SK-N-SH (cell line): ENCODE measurements around the gene THSD7B. TPM values are rescaled to one million over a fixed set of nuclear protein-coding genes. Genes with fewer than 3 reads are reported as not detected.

ENCODE experiments used
- CTCF ChIA-PET: fragments of 300-600, 350-600 bp; formaldehyde crosslinking; extraction: SDS; loops from one replicate; lab custom pipeline; 2021; lab: Yijun Ruan, JAX
- POLR2A ChIA-PET: fragments of 350-600 bp; sonication (Branson Sonifier 250); formaldehyde crosslinking; extraction: SDS; loops from one replicate; lab custom pipeline; 2020; ENCODE audit warnings: antibody characterized with exemption, inconsistent platforms; lab: Yijun Ruan, JAX
- DNase-seq: peaks from one replicate; pipeline ENCODE4 v3.0.0; 2012
- H2AFZ ChIP-seq: fragments of 200-600 bp; sonication (generic); 2 replicates; pipeline ENCODE4 v1.8.1; 2016; ENCODE audit warnings: antibody characterized with exemption, mild to moderate bottlenecking, low read depth
- H3F3A ChIP-seq: fragments of 200-600 bp; sonication (generic); replicated peaks from 2 replicates; pipeline ENCODE3; 2016; ENCODE audit warnings: antibody characterized with exemption, mild to moderate bottlenecking; ENCODE audit not compliant: insufficient read depth
- H3K27ac ChIP-seq, 2 experiments: fragments of 200-500 bp in 1 of 2; fragments of 200-600 bp in 1 of 2; sonication (Bioruptor generic) in 1 of 2; sonication (generic), shearing (Covaris generic) in 1 of 2; 2 replicates each; pipeline versions ENCODE4 v1.5.1 to v1.6.1; 2014 to 2016; ENCODE audit warnings: low read depth in 2 of 2, inconsistent platforms in 1 of 2, low read length in 1 of 2, mild to moderate bottlenecking in 1 of 2, mixed read lengths in 1 of 2
- H3K27me3 ChIP-seq: fragments of 200-600 bp; sonication (generic), shearing (Covaris generic); 2 replicates; pipeline ENCODE4 v1.6.1; 2016; ENCODE audit warnings: mixed run types; ENCODE audit not compliant: insufficient read depth
- H3K36me3 ChIP-seq, 2 experiments: fragments of 200-500 bp in 1 of 2; fragments of 200-600 bp in 1 of 2; sonication (Bioruptor generic) in 1 of 2; sonication (generic) in 1 of 2; replicated peaks in 1 of 2; 2 replicates each; pipeline versions ENCODE3 to v1.5.1; 2014 to 2016; ENCODE audit warnings: low read length in 1 of 2, mild to moderate bottlenecking in 1 of 2; ENCODE audit not compliant: insufficient read depth in 2 of 2, control insufficient read depth in 1 of 2
- H3K4me1 ChIP-seq, 2 experiments: fragments of 200-500 bp in 1 of 2; fragments of 200-600 bp in 1 of 2; sonication (Bioruptor generic) in 1 of 2; sonication (generic), shearing (Covaris generic) in 1 of 2; 2 replicates each; pipeline versions ENCODE4 v1.5.1 to v1.6.1; 2014 to 2016; ENCODE audit warnings: low read depth in 1 of 2, low read length in 1 of 2, mixed run types in 1 of 2; ENCODE audit not compliant: insufficient read depth in 2 of 2, control insufficient read depth in 1 of 2
- H3K4me2 ChIP-seq: fragments of 200-600 bp; sonication (generic), shearing (Covaris generic); 2 replicates; pipeline ENCODE4 v1.6.1; 2017; ENCODE audit warnings: mixed run types
- H3K4me3 ChIP-seq, 2 experiments: fragments of 200-500 bp in 1 of 2; fragments of 200-600 bp in 1 of 2; sonication (Bioruptor generic) in 1 of 2; sonication (generic), shearing (Covaris generic) in 1 of 2; 2 replicates each; pipeline versions ENCODE4 v1.5.1 to v1.8.1; 2014 to 2016; ENCODE audit warnings: low read depth in 2 of 2, inconsistent platforms in 1 of 2, low read length in 1 of 2, mild to moderate bottlenecking in 1 of 2, mixed read lengths in 1 of 2, moderate library complexity in 1 of 2
- H3K79me2 ChIP-seq: fragments of 200-600 bp; sonication (generic); 2 replicates; pipeline ENCODE4 v1.8.1; 2017; ENCODE audit warnings: mild to moderate bottlenecking; ENCODE audit not compliant: insufficient read depth
- H3K9ac ChIP-seq: fragments of 200-600 bp; sonication (generic); 2 replicates; pipeline ENCODE4 v1.6.1; 2017; ENCODE audit warnings: mixed run types
- H3K9me2 ChIP-seq: fragments of 200-600 bp; sonication (generic); 2 replicates; pipeline ENCODE4 v1.6.1; 2017; ENCODE audit warnings: mixed run types
- H3K9me3 ChIP-seq: fragments of 200-600 bp; sonication (generic); 2 replicates; pipeline ENCODE4 v1.6.1; 2017; ENCODE audit warnings: mixed run types, mild to moderate bottlenecking, moderate library complexity
- H4K20me1 ChIP-seq: fragments of 200-600 bp; sonication (generic); 2 replicates; pipeline ENCODE4 v1.6.1; 2017; ENCODE audit warnings: mild to moderate bottlenecking, mixed run types; ENCODE audit not compliant: insufficient read depth
- CHD2 ChIP-seq: fragments of 150-350 bp; IDR thresholded peaks from 2 replicates; pipeline ENCODE4 v1.6.1; 2018; ENCODE audit warnings: low read length; ENCODE audit not compliant: partially characterized antibody
- EZH2phosphoT487 ChIP-seq: fragments of 200-600 bp; sonication (generic); IDR thresholded peaks from 2 replicates; pipeline ENCODE4 v1.6.1; 2017; ENCODE audit warnings: low read depth, mixed run types, mild to moderate bottlenecking, antibody characterized with exemption, moderate library complexity, borderline replicate concordance
- FOXJ3 ChIP-seq: sonication (generic); formaldehyde crosslinking; IDR thresholded peaks from 2 replicates; pipeline ENCODE4 v1.5.1; 2020; ENCODE audit warnings: mild to moderate bottlenecking, missing genetic modification reagents
- MEF2A ChIP-seq: IDR thresholded peaks from 2 replicates; pipeline ENCODE4 v1.4.0; 2012; ENCODE audit warnings: low read depth, borderline replicate concordance
- NFIC ChIP-seq: IDR thresholded peaks from 2 replicates; pipeline ENCODE4 v1.4.0; 2012; ENCODE audit warnings: borderline replicate concordance
- NRF1 ChIP-seq: IDR thresholded peaks from 2 replicates; pipeline ENCODE4 v1.6.1; 2012; ENCODE audit warnings: low read depth, mild to moderate bottlenecking, low read length
- RCOR1 ChIP-seq: fragments of 150-350 bp; IDR thresholded peaks from 2 replicates; pipeline ENCODE4 v1.6.1; 2017; ENCODE audit warnings: antibody characterized with exemption, low read length
- REST ChIP-seq: IDR thresholded peaks from 2 replicates; pipeline ENCODE4 v1.6.1; 2012; ENCODE audit warnings: mild to moderate bottlenecking, low read depth, low read length, moderate library complexity
- TEAD4 ChIP-seq: IDR thresholded peaks from 2 replicates; pipeline ENCODE4 v1.4.0; 2012; ENCODE audit warnings: mild to moderate bottlenecking, borderline replicate concordance; ENCODE audit not compliant: insufficient read depth
- USF1 ChIP-seq: IDR thresholded peaks from 2 replicates; pipeline ENCODE4 v1.4.0; 2012; ENCODE audit warnings: low read depth, borderline replicate concordance
- WGBS: methylation state at CpG from one replicate; pipeline ENCODE4 v1.1.6; 2017; ENCODE audit warnings: low lambda C conversion rate; 5-methylcytosine and 5-hydroxymethylcytosine counted together
- polyA plus RNA-seq, 3 experiments: library from polyadenylated mRNA; depleted of rRNA; stranded (reverse); fragments of >200 nt; gene quantifications; 2 replicates each; pipeline ENCODE4 v1.2.3, GENCODE V29; 2012
- TF ChIP-seq, protein P1 (sequence below): IDR thresholded peaks from 2 replicates; pipeline ENCODE4 v1.4.0; 2012; ENCODE audit warnings: low read depth, borderline replicate concordance
- TF ChIP-seq, protein P2 (sequence below): fragments of 200-600 bp; sonication (generic); IDR thresholded peaks from 2 replicates; pipeline ENCODE4 v1.6.1; 2017; ENCODE audit warnings: antibody characterized with exemption, mild to moderate bottlenecking, moderate library complexity

The THSD7B gene
- polyA plus RNA-seq, 1 of the 3 experiments (the other 2 are of a cell fraction), result not detected

- TF ChIP-seq, protein P1, sequence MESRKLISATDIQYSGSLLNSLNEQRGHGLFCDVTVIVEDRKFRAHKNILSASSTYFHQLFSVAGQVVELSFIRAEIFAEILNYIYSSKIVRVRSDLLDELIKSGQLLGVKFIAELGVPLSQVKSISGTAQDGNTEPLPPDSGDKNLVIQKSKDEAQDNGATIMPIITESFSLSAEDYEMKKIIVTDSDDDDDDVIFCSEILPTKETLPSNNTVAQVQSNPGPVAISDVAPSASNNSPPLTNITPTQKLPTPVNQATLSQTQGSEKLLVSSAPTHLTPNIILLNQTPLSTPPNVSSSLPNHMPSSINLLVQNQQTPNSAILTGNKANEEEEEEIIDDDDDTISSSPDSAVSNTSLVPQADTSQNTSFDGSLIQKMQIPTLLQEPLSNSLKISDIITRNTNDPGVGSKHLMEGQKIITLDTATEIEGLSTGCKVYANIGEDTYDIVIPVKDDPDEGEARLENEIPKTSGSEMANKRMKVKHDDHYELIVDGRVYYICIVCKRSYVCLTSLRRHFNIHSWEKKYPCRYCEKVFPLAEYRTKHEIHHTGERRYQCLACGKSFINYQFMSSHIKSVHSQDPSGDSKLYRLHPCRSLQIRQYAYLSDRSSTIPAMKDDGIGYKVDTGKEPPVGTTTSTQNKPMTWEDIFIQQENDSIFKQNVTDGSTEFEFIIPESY, result no peak
- TF ChIP-seq RCOR1 (no peak), CHD2 (no peak), FOXJ3 (CRISPR knock-in tag) (no peak)
Measured at GRCh38 chr2:136828774-136829173, 63.4 kb downstream of the THSD7B start (continued).

GRCh38 chr2:136844546-136844945 lies 79.2 kb downstream of the THSD7B start:
- no peaks in the 10 kb centered on the region for H3F3A ChIP-seq
- no peaks in the 10 kb centered on the region for H3K9me2 ChIP-seq
- H3K4me2 ChIP-seq, result no peak overlapping the region
- no peaks in the 10 kb centered on the region for H3K79me2 ChIP-seq
- no peaks in the 10 kb centered on the region for H3K4me1 ChIP-seq
- no peaks in the 10 kb centered on the region for H4K20me1 ChIP-seq
- DNase-seq, result no peak
- no peak overlapping the region for H3K27ac ChIP-seq
- H3K27me3 ChIP-seq, result no peaks in the 10 kb centered on the region
- no peak overlapping the region for H3K4me3 ChIP-seq
- 10% methylated on average over 1 of the region's 1 CpG for WGBS
- TF ChIP-seq TEAD4, result no peak
- TF ChIP-seq NFIC, result no peak
- TF ChIP-seq MEF2A, result no peak
- TF ChIP-seq EZH2phosphoT487, result no peak
- TF ChIP-seq, protein P1, result no peak
- no peak for TF ChIP-seq USF1
- no peak for TF ChIP-seq NRF1
- TF ChIP-seq REST, result no peak
- TF ChIP-seq, protein P2, sequence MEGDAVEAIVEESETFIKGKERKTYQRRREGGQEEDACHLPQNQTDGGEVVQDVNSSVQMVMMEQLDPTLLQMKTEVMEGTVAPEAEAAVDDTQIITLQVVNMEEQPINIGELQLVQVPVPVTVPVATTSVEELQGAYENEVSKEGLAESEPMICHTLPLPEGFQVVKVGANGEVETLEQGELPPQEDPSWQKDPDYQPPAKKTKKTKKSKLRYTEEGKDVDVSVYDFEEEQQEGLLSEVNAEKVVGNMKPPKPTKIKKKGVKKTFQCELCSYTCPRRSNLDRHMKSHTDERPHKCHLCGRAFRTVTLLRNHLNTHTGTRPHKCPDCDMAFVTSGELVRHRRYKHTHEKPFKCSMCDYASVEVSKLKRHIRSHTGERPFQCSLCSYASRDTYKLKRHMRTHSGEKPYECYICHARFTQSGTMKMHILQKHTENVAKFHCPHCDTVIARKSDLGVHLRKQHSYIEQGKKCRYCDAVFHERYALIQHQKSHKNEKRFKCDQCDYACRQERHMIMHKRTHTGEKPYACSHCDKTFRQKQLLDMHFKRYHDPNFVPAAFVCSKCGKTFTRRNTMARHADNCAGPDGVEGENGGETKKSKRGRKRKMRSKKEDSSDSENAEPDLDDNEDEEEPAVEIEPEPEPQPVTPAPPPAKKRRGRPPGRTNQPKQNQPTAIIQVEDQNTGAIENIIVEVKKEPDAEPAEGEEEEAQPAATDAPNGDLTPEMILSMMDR, result no peak
- ChIA-PET POLR2A (interaction anchor here (0.7 kb wide), 1 partner anchor 17 kb away, joined by 3 read pairs; no protein-coding TSS in a partner anchor), CTCF (no interaction called here)
- no peaks in the 10 kb centered on the region for H3K9me3 ChIP-seq
- no peak overlapping the region for H2AFZ ChIP-seq
- H3K9ac ChIP-seq, result no peak overlapping the region
- no peaks in the 10 kb centered on the region for H3K36me3 ChIP-seq
